Stimulated activated CD4-positive, alpha-beta T cell treated with anti-CD3 and anti-CD28 coated beads, TNF-alpha, amount 100 ng/mL, for 48 hours (primary cell): Measurements from ENCODE around the gene SAMD4A.

Source experiments
- DNase-seq, 3 donors: peaks; one replicate each; pipeline ENCODE4 v3.0.0-alpha.2; 2020; ENCODE audit warnings: low read depth in 3 of 3

Gene SAMD4A

GRCh38 chr14:54564868-54565784 is 1.8 kb upstream of the SAMD4A start:
- DNase-seq = peak in 2 of 3 donors; percentile 27 to 66

- DNase-seq = peak in 2 of 3 donors; percentile 41 to 61
Measured at GRCh38 chr14:54565785-54566409, 1.0 kb upstream of the SAMD4A start.

- DNase-seq = no peak
Measured at GRCh38 chr14:54567224-54567638, 303 bp downstream of the SAMD4A start.

GRCh38 chr14:54567639-54568561 is 972 bp downstream of the SAMD4A start:
- peak in 1 of 3 donors; percentile 36 for DNase-seq

GRCh38 chr14:54568821-54569595 is 2.1 kb downstream of the SAMD4A start:
- DNase-seq = no peak

GRCh38 chr14:54570047-54570446 is 3.1 kb downstream of the SAMD4A start:
- no peak for DNase-seq

GRCh38 chr14:54570631-54571415 is 3.9 kb downstream of the SAMD4A start:
- no peak for DNase-seq

GRCh38 chr14:54572316-54572715 is 5.4 kb downstream of the SAMD4A start:
- DNase-seq = peak in 1 of 3 donors; percentile 12

GRCh38 chr14:54574528-54574927 is 7.6 kb downstream of the SAMD4A start:
- no peak for DNase-seq

- no peak for DNase-seq
Measured at GRCh38 chr14:54577494-54577893, 10.6 kb downstream of the SAMD4A start.

- DNase-seq = no peak
Measured at GRCh38 chr14:54577977-54578376, 11.0 kb downstream of the SAMD4A start.

GRCh38 chr14:54579621-54580020 is 12.7 kb downstream of the SAMD4A start:
- no peak for DNase-seq

- DNase-seq = no peak
Measured at GRCh38 chr14:54580933-54581332, 14.0 kb downstream of the SAMD4A start.

GRCh38 chr14:54582334-54582733 is 15.4 kb downstream of the SAMD4A start:
- DNase-seq = no peak

GRCh38 chr14:54584097-54584496 is 17.2 kb downstream of the SAMD4A start:
- no peak for DNase-seq

GRCh38 chr14:54585214-54585613 is 18.3 kb downstream of the SAMD4A start:
- no peak for DNase-seq

- DNase-seq = no peak
Measured at GRCh38 chr14:54589076-54589475, 22.1 kb downstream of the SAMD4A start.

- DNase-seq = no peak
Measured at GRCh38 chr14:54589843-54590242, 22.9 kb downstream of the SAMD4A start.

GRCh38 chr14:54590481-54590880 is 23.6 kb downstream of the SAMD4A start:
- no peak for DNase-seq

GRCh38 chr14:54591461-54591860 is 24.5 kb downstream of the SAMD4A start:
- DNase-seq = no peak
